ENCODE data around the gene FNDC1. TPM values are rescaled to one million over a fixed set of nuclear protein-coding genes. Genes with fewer than 3 reads are reported as not detected.

FNDC1 gene
- total RNA-seq, 1 donor from 2014 or later = 0.09 TPM

- H3K27ac Mint-ChIP-seq (ENCODE audit: unreplicated experiment) = no peak overlapping the region
- no peak for DNase-seq (ENCODE audit: low read depth, low spot score)
These were observed 60.5 kb downstream of the FNDC1 start for GRCh38 chr6:159229651-159230051.

GRCh38 chr6:159232106-159232645 is 63.0 kb downstream of the FNDC1 start:
- H3K27me3 Mint-ChIP-seq (ENCODE audit: low read depth) = peaks cover 68% of the 10 kb centered on the region
- H3K4me3 Mint-ChIP-seq = no peak overlapping the region
- H3K27ac Mint-ChIP-seq (ENCODE audit: unreplicated experiment) = no peak overlapping the region
- TF ChIP-seq CTCF (conservative IDR thresholded peaks at IDR 0.05) = no peak
- no peaks in the 10 kb centered on the region for H3K36me3 Mint-ChIP-seq (ENCODE audit: low read depth)
- no peak for DNase-seq (ENCODE audit: low read depth, low spot score)
- peaks cover 10% of the 10 kb centered on the region for H3K4me1 Mint-ChIP-seq
- H3K9me3 Mint-ChIP-seq = no peaks in the 10 kb centered on the region

More at GRCh38 chr6:159229651-159230051, 60.5 kb downstream of the FNDC1 start:
- Mint-ChIP-seq H3K36me3 (ENCODE audit: low read depth) (no peaks in the 10 kb centered on the region), H3K4me3 (no peak overlapping the region), H3K9me3 (no peaks in the 10 kb centered on the region), H3K4me1 (peaks cover 9% of the 10 kb centered on the region), H3K27me3 (ENCODE audit: low read depth) (peaks cover 60% of the 10 kb centered on the region)
- no peak for TF ChIP-seq CTCF (conservative IDR thresholded peaks at IDR 0.05)

DNA sequence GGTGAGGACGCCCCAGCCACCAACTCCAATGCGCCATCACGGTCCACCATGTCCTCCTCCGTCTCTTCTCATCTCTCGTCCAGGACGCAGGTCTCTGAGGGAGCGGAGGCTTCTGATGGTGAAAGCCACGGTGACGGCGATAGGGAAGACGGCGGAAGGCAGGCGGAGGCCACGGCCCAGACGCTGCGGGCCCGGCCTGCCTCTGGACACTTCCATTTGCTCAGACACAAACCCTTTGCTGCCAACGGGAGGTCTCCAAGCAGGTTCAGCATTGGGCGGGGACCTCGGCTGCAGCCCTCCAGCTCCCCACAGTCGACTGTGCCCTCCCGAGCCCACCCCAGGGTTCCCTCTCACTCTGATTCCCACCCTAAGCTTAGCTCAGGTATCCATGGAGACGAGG is 63.6 kb downstream of the FNDC1 start:
- H3K9me3 Mint-ChIP-seq = no peaks in the 10 kb centered on the region
- TF ChIP-seq CTCF (conservative IDR thresholded peaks at IDR 0.05) = no peak
- H3K4me3 Mint-ChIP-seq = no peak overlapping the region
- H3K36me3 Mint-ChIP-seq (ENCODE audit: low read depth) = no peaks in the 10 kb centered on the region
- peaks cover 72% of the 10 kb centered on the region for H3K27me3 Mint-ChIP-seq (ENCODE audit: low read depth)
- H3K4me1 Mint-ChIP-seq = peaks cover 10% of the 10 kb centered on the region
- no peak overlapping the region for H3K27ac Mint-ChIP-seq (ENCODE audit: unreplicated experiment)
- no peak for DNase-seq (ENCODE audit: low read depth, low spot score)

DNA sequence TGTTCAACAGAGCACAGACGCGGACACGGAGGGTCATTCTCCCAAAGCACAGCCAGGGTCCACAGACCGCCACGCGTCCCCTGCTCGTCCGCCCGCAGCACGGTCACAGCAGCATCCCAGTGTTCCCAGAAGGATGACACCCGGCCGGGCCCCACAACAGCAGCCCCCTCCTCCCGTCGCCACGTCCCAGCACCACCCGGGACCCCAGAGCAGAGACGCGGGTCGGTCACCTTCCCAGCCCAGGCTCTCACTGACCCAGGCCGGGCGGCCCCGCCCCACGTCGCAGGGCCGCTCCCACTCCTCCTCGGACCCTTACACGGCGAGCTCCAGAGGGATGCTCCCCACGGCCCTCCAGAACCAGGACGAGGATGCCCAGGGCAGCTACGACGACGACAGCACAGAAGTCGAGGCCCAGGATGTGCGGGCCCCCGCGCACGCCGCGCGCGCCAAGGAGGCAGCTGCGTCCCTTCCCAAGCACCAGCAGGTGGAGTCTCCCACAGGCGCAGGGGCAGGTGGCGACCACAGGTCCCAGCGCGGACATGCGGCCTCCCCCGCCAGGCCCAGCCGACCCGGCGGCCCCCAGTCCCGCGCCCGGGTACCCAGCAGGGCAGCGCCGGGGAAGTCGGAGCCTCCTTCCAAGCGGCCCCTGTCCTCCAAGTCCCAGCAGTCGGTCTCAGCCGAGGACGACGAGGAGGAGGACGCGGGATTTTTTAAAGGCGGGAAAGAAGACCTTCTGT is 64.3 kb downstream of the FNDC1 start:
- no peak overlapping the region for H3K27ac Mint-ChIP-seq (ENCODE audit: unreplicated experiment)
- peaks cover 71% of the 10 kb centered on the region for H3K27me3 Mint-ChIP-seq (ENCODE audit: low read depth)
- TF ChIP-seq CTCF (conservative IDR thresholded peaks at IDR 0.05) = peak; percentile 44
- DNase-seq (ENCODE audit: low read depth, low spot score) = no peak
- no peak overlapping the region for H3K4me3 Mint-ChIP-seq
- H3K4me1 Mint-ChIP-seq = peaks cover 10% of the 10 kb centered on the region
- H3K9me3 Mint-ChIP-seq = no peaks in the 10 kb centered on the region
- H3K36me3 Mint-ChIP-seq (ENCODE audit: low read depth) = no peaks in the 10 kb centered on the region

- H3K4me3 Mint-ChIP-seq = peak overlapping the region; percentile 20
- no peak overlapping the region for H3K27ac Mint-ChIP-seq (ENCODE audit: unreplicated experiment)
- H3K9me3 Mint-ChIP-seq = no peaks in the 10 kb centered on the region
- no peaks in the 10 kb centered on the region for H3K36me3 Mint-ChIP-seq (ENCODE audit: low read depth)
- DNase-seq (ENCODE audit: low read depth, low spot score) = no peak
- peaks cover 10% of the 10 kb centered on the region for H3K4me1 Mint-ChIP-seq
- H3K27me3 Mint-ChIP-seq (ENCODE audit: low read depth) = peaks cover 72% of the 10 kb centered on the region
- TF ChIP-seq CTCF (conservative IDR thresholded peaks at IDR 0.05) = no peak
These were observed 64.9 kb downstream of the FNDC1 start for GRCh38 chr6:159234102-159234553.

Measured in neural crest cell (in vitro differentiated cells).